Effector memory CD4-positive, alpha-beta T cell (primary cell): ENCODE data around the gene CCT6B.

ENCODE experiments used
- DNase-seq, 3 donors: peaks; one replicate each; pipeline ENCODE4 v3.0.0-alpha.2; 2020
- H3K27ac ChIP-seq: 2 replicates; pipeline ENCODE4 v1.7.0; 2013; ENCODE audit warnings: mild to moderate bottlenecking, low read length, moderate library complexity; ENCODE audit not compliant: insufficient read depth, poor library complexity, severe bottlenecking
- H3K27me3 ChIP-seq: replicated peaks from 2 replicates; pipeline ENCODE4 v1.7.0; 2013; ENCODE audit warnings: mild to moderate bottlenecking, low read length; ENCODE audit not compliant: insufficient read depth, control insufficient read depth, poor library complexity, severe bottlenecking
- H3K36me3 ChIP-seq: 2 replicates; pipeline ENCODE4 v1.7.0; 2013; ENCODE audit warnings: mild to moderate bottlenecking, low read length, moderate library complexity; ENCODE audit not compliant: control insufficient read depth, insufficient read depth
- H3K4me1 ChIP-seq: 2 replicates; pipeline ENCODE4 v1.7.0; 2013; ENCODE audit warnings: low read length, mild to moderate bottlenecking; ENCODE audit not compliant: control insufficient read depth, insufficient read depth, poor library complexity, severe bottlenecking
- H3K4me3 ChIP-seq: 2 replicates; pipeline ENCODE4 v1.7.0; 2013; ENCODE audit warnings: low read length, low read depth, mild to moderate bottlenecking; ENCODE audit not compliant: insufficient read depth, poor library complexity, severe bottlenecking
- H3K9me3 ChIP-seq: 2 replicates; pipeline ENCODE4 v1.7.0; 2013; ENCODE audit warnings: mild to moderate bottlenecking, low read length, moderate library complexity; ENCODE audit not compliant: control insufficient read depth

CCT6B gene

DNA sequence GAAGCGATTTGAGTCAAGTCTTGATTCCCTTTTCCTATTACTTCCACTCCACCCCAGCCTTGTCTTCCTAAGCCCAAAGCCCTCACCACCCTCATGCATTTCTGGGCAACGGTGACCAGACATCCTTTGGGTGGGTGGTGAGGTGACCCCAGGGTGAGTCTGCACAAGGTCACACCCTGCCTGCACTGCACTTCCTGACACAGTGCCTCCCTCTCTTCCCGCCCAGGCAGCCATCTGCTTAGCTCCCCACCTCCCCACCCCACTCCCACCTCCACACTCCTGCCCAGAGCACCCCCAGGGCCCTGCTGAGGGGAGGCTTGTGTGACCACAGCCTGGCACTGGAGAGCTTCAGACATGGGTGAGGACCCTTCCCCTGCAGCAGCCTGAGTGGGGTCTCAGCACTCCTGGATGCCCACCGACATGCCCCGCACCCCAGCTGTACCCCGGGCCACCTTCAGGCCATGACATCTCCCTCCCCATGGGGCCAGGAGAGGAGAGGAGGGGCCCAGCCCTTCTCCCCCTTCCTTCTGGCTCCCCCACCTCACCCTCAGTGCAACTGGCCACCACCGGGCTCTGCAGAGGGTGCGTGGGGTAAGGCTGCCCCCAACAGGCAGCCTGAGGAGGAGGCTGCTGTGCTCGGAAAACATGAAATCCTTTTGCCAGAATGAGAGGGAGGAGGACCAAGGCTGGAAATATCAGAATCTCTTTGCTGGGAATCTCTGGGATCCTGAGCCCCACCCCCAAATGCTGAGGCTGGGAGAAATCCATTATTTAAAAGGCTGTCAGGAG is 68.6 kb downstream of the CCT6B start:
- H3K9me3 ChIP-seq = no peaks in the 10 kb centered on the region
- H3K27ac ChIP-seq = no peak overlapping the region
- H3K36me3 ChIP-seq = no peaks in the 10 kb centered on the region
- H3K4me3 ChIP-seq = no peak overlapping the region
- H3K4me1 ChIP-seq = no peaks in the 10 kb centered on the region
- H3K27me3 ChIP-seq = no peaks in the 10 kb centered on the region
- DNase-seq = no peak

- Histone ChIP-seq H3K9me3 (no peaks in the 10 kb centered on the region), H3K36me3 (no peaks in the 10 kb centered on the region), H3K27ac (no peak overlapping the region), H3K27me3 (peaks cover 2% of the 10 kb centered on the region), H3K4me3 (no peak overlapping the region), H3K4me1 (no peaks in the 10 kb centered on the region)
- DNase-seq = no peak
Observed at GRCh38 chr17:34886831-34887230, 74.4 kb downstream of the CCT6B start.

- Histone ChIP-seq H3K27ac (no peak overlapping the region), H3K36me3 (no peaks in the 10 kb centered on the region), H3K9me3 (no peaks in the 10 kb centered on the region), H3K4me1 (no peaks in the 10 kb centered on the region), H3K27me3 (peaks cover 2% of the 10 kb centered on the region), H3K4me3 (no peak overlapping the region)
- no peak for DNase-seq
Observed at GRCh38 chr17:34885076-34885475, 76.2 kb downstream of the CCT6B start.

DNA sequence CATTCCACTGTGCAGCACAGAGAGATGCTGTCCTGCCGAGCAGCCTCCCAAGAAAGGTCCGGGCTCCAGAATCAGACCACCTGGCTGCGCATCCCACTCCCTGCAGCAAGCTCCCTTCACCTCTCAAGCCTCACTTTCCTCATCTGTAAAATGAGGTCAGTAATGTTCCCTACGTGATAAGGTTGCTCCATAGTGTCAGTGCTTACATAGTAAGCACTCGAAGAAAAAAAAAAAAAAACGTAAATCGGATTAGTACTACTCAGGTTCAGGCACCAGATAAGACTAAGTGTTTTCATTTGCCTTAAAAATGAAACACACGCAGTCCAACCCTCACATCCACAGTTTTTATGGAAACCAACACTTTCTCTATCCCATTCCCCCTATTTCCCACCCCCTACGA is 76.7 kb downstream of the CCT6B start:
- H3K4me1 ChIP-seq = no peaks in the 10 kb centered on the region
- H3K27ac ChIP-seq = no peak overlapping the region
- H3K36me3 ChIP-seq = no peaks in the 10 kb centered on the region
- no peak overlapping the region for H3K4me3 ChIP-seq
- peaks cover 2% of the 10 kb centered on the region for H3K27me3 ChIP-seq
- no peak for DNase-seq
- no peaks in the 10 kb centered on the region for H3K9me3 ChIP-seq

GRCh38 chr17:34883106-34884000 is 77.9 kb downstream of the CCT6B start:
- no peak overlapping the region for H3K4me3 ChIP-seq
- H3K36me3 ChIP-seq = no peaks in the 10 kb centered on the region
- peaks cover 2% of the 10 kb centered on the region for H3K27me3 ChIP-seq
- no peaks in the 10 kb centered on the region for H3K9me3 ChIP-seq
- DNase-seq = no peak
- H3K4me1 ChIP-seq = no peaks in the 10 kb centered on the region
- no peak overlapping the region for H3K27ac ChIP-seq

GRCh38 chr17:34879146-34879545 is 82.1 kb downstream of the CCT6B start:
- no peak for DNase-seq
- H3K9me3 ChIP-seq = no peaks in the 10 kb centered on the region
- H3K4me1 ChIP-seq = no peaks in the 10 kb centered on the region
- H3K4me3 ChIP-seq = no peak overlapping the region
- no peak overlapping the region for H3K27ac ChIP-seq
- no peaks in the 10 kb centered on the region for H3K36me3 ChIP-seq
- H3K27me3 ChIP-seq = no peaks in the 10 kb centered on the region
